Measurements from ENCODE around the gene TET1.
"Not testable (repeated sequence)": the region's sequence is repeated elsewhere in the genome, so short reads cannot be mapped to it uniquely, and the experiment has no call there.

TET1 gene

DNA sequence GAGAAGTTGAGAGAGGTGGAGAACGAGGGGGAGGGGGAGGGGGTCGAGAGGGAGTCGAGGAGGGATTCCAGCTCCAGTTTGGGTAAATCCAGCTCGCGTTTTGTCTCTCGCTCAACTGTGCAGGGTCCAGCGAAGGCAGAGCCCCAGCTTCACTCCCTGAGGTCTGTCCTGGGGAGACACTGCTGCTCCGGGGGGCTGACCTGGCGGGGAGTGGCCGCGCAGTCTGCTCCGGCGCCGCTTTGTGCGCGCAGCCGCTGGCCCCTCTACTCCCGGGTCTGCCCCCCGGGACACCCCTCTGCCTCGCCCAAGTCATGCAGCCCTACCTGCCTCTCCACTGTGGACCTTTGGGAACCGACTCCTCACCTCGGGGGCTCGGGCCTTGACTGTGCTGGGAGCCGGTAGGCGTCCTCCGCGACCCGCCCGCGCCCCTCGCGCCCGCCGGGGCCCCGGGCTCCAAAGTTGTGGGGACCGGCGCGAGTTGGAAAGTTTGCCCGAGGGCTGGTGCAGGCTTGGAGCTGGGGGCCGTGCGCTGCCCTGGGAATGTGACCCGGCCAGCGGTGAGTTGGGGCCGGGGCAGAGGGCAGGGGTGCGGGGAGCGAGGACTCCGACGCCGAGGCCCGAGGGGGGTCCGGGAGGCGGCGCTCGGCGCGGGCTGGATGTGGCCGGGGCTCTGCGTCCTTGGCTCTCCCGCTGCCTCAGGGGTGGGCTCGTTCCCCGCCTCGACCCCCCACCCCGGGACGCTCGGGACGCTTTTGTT is at the start of gene TET1:
Gene TET1, plus strand, starts transcription at position 152 of the 757 bp plus-strand sequence. CDS start 12,002 bp downstream, outside the sequence.
- peak; percentile 11 for DNase-seq

DNA sequence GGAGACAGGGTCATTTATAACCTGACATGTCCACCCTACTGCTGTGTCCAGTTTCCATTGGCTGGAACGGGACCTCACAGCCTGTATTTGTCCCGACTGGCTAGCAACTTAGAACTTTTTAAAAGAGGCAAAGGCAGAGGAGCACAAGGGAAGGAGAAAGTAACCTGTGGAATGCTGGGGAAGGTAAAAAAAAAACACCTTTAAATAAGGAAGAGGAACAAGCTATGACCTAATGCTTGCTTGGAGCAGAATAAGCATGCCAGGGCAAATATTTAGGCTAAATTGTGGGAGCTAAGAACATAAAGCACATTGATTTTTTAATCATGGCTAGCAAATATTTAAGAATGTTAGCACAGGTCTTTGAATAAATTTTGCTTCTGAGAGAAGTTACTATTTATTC is 43.9 kb upstream of the TET1 start:
- not testable (repeated sequence) for DNase-seq

DNA sequence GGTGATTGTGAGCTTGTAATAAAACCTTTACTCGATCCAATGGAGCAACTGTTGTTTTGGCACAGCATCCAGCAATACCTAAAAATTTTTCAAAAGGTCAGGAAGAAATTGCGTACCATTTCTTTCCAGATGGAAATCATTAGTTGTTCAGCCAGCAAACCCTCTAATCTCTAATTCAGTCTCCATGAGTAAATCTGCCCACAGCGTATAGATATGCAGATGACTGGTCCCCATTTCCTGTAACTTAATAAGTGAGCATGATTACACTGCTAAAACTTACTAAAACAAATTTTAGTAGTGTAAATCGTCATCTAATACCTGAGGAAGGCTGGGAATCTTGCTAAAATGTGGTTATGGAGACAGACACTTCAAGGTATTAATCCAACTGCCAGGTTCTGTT is 43.4 kb upstream of the TET1 start:
- no peak for DNase-seq

DNA sequence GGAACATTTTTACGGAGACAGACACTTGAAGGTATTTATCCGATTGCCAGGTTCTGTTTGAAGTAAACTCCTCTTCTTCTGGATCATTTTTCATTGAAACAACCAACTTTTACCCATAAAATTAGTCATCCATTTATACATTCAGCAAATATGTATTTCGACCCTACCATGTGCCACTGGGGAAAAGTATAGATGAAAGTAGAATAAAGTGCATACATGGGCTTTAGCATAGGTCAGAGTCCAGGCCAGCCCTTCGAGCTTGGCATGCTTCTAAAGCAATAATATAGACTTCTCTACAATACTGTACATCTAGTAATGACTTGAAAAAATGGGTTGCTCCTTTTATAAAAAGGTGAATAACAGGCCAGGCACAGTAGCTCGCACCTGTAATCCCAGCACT is 42.9 kb upstream of the TET1 start:
- no peak for DNase-seq

DNA sequence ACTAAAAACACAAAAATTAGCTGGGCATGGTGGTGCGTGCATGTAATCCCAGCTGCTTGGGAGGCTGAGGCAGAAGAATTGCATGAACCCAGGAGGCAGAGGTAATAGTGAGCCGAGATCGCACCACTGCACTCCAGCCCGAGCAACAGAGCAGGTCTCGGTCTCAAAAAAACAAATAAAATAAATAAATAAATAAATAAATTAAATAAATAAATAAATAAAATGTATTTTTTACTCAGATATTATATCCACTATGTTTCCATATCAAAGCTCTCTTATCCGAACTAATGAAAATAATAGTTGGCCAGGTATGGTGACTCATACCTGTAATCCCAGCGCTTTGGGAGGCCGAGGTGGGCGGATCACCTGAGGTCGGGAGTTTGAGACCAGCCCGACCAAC is 41.5 kb upstream of the TET1 start:
- DNase-seq, result not testable (repeated sequence)

DNA sequence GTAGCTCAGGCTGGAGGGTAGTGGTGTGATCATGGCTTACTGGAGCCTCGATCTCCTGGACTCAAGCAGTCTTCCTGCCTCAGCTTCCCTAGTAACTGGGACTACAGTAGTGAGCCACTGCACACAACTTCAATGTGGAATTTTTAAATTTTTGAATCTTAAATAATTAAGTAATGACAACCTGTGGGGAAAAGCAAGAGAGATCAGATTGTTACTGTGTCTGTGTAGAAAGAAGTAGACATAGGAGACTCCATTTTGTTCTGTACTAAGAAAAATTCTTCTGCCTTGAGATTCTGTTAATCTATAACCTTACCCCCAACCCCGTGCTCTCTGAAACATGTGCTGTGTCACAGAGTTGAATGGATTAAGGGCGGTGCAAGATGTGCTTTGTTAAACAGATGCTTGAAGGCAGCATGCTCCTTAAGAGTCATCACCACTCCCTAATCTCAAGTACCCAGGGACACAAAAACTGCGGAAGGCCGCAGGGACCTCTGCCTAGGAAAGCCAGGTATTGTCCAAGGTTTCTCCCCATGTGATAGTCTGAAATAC is 34.6 kb upstream of the TET1 start:
- DNase-seq, result not testable (repeated sequence)

DNA sequence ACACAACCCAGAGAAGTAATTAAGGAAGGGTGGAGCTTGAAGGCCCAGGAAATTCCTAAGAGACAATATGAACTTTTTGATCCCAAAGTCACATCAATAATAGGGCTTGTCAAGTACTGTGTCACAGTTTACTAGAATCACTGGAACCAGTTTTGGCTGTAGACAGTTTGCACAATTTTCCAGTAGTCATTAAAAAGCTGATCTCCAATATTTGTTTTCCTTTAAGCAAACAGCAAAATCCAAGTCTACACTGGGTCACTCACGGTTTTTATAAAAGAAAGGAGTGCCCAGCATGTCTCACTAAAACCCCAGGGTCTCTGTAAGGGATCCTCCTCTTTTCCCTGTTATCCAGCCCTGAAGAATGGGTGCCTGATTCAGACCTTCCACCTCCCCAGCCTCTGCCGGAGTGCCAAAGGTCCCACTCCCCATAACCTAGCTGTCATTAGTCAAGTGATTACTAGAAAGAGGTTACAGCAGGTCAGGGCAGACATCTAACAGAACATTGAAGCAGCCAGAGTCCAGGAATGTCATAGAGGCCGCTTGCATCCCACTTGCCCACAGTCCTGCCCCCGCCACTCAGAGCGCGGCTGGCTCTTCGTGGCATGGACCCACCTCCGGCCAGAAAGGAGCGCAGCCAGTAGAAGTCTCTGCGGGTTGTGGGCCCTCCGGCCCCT is 33.4 kb upstream of the TET1 start:
- no peak for DNase-seq

DNA sequence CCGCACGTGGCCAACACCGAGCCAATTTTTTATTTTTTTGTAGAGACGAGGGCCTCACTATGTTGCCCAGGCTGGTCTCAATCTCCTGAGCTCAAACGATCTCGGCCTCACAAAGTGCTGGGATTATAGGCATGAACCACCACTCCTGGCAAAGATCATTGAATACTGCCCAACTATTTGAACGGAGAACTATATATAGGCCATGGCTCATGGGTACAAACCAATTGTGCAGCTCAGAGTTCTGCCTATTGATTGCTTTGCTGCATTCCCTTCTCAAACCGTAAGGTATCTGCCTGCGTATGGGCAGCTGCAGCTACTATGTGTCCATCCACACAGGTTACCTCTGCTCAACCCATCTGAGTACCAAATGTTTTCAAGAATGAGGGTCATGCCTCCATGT is 23.2 kb upstream of the TET1 start:
- DNase-seq, result no peak

DNA sequence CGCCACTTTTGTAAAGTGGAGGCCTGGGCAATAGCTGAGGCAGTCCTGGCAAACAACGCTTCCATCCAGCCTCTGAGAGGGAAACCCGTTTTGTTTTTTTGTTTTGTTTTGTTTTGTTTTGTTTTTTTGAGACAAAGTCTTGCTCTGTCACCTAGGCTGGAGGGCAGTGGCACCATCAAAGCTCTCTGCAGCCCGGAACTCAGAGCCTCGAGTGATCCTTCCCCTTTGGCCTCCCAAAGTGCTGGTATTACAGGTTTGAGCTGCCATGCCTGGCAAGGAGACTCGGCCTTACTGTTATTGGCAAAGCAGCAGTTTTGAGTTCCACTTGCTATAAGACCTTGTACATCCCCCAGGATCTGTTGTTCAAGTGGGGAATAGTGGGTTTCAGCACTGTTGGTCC is 22.3 kb upstream of the TET1 start:
- no peak for DNase-seq

DNA sequence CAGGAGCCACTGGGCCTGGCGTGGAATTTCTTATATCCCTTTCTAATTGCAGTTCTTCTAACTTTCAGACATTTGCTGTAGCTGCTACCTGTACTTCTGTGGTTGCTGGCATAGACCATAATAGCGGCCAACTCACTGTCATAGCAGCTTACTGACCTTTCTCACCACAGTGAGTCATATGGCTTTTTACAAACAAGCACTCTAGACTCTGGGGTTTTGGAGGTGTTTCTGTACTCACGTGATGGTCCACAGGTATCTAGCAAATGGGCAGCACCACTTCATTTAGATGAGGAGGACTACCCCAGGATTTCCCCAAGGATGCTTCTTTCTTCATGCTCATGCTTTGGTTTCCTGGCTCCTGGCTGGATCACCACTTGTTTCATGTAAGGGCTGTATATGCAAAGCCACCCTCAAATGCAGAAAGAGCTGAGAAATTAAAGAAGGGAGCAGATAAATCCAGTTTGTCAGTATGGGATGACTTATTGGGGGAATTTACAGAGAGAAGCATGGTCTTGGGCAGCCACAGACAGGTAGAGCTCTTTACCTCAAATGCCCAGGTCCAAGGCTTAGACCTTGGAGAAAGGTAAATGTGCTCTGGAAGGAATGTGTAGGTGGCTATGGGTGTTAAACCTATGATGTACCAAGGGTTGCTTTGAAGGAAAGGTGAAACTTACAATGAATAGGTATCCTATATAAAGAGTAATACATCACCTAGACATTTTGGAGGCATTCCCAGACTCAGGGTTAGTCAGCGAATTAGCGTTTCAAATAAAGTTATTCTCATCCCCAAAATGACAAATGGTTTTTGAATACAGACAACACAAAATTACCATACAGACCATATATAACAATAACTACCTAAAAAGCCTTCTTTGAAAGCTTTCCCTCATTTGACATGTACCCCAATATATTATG is 16.9 kb upstream of the TET1 start:
- no peak for DNase-seq

DNA sequence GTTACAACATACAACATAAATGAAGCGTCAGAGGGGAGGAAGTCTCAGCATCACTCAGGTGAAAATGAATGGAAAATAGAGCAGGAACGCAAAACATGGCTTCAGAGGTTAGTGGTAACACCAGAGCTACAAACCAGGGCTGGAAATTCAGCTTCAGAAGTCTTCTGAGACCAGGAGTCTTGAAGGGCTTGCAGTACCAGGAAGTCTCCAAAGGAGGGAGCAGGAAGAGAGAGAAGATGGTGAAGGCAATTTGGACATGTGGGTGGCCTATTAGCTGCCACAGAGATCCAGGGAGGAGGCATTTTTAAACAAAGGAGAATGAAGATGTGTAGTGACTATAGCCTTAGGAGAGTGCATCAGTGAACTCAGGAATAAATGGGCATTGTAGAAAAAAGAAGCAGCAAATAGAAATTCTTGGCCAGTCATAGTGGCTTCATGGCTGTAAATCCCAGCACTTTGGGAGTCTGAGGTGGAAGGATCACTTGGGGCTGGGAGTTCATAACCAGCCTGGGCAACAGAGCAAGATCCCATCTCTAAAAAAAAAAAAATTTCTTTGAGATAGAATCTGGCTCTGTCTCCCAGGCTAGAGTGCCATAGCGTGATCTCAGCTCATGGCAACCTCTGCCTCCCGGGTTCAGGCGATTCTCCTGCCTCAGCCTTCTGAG is 9.3 kb upstream of the TET1 start:
- peak; percentile 32 for DNase-seq

DNA sequence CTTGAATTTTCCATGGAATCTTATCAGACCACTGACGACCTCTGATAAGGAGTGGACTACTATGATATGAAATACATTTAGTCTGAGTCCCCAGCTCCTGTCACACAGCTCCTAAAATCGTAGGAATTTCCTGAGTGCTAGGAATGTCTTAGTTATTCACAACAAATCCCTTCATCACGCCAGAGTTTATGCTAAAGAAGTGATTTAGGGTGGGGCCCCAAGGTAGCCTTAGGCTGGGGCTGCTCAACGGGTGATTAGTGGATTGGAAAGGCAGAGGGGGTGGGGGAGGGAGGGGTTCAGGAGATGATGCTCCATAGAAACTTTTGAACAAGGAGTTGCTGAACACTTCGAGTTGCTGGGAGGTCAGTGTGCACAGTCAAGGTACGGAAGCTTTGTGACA is 7.0 kb upstream of the TET1 start:
- no peak for DNase-seq

DNA sequence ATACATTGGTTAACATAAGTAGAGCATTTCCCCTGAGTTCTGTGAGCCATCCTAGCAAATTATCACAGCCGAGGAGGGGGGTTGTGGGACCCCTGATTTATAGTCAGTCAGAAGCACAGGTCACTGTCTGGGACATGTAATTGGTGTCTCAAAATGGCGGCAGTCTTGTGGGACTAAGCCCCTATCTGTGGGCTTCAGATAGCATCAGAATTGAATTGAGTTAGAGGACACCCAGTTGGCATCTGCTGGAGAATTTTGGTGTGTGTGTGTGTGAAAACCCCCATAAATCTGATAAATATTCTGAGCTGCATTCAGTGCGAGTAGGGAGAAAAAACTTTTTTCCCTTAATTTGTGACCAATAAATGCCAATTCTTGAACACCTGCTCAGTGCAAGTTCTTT is 6.5 kb upstream of the TET1 start:
- no peak for DNase-seq

DNA sequence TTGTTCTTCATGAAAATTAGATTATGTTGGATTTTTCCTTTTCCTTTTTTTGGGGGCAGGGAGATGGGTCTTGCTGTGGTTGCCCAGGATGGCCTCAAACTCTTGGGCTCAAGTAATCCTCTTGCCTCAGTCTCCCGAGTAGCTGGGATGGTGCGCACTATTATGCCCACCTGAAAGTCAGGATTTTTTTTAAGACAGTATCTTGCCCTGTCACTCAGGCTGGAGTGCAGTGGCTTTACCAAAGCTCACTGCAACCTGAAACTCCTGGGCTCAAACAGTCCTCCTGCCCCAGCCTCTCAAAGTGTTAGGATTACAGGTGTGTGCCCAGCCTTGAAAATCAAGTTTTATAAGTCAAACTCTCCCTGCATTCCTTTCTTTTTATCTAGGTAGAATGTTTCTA is 1.7 kb upstream of the TET1 start:
- DNase-seq, result no peak

DNA sequence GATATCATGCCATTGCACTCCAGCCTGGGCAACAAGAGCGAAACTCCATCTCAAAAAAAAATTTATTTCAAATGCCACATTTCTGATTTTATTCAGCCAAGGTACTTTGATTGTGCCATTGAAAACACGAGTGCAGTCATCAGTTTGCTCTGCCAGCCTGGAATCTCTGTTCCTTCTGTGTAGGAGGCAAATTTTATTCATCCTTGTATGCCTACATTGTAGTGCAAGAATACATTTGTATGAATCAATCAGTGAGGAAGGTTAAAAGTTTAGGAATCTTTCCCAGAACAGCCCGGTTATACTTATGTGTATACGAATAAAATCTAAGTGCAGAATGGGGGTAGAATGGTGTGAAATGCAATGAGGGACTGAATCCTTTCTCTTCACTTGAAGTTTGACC is 886 bp upstream of the TET1 start:
- DNase-seq, result no peak

DNA sequence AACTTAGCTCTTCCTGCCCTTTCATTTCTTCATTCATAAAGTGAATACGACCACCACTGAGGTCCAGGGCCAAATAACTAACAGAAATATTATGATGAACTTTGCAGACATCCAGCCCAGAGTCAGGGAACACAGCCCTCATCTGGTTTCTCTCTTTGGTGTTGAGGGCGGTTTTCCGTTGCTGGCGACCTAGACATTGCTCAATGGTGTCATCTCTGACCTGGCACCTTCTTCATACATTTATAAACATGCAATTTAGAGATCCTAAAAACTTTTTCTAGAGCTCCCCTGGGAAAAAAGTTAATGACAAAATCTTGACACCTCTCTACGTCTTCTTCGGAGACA is 324 bp upstream of the TET1 start:
- peak; percentile 4 for DNase-seq

DNA sequence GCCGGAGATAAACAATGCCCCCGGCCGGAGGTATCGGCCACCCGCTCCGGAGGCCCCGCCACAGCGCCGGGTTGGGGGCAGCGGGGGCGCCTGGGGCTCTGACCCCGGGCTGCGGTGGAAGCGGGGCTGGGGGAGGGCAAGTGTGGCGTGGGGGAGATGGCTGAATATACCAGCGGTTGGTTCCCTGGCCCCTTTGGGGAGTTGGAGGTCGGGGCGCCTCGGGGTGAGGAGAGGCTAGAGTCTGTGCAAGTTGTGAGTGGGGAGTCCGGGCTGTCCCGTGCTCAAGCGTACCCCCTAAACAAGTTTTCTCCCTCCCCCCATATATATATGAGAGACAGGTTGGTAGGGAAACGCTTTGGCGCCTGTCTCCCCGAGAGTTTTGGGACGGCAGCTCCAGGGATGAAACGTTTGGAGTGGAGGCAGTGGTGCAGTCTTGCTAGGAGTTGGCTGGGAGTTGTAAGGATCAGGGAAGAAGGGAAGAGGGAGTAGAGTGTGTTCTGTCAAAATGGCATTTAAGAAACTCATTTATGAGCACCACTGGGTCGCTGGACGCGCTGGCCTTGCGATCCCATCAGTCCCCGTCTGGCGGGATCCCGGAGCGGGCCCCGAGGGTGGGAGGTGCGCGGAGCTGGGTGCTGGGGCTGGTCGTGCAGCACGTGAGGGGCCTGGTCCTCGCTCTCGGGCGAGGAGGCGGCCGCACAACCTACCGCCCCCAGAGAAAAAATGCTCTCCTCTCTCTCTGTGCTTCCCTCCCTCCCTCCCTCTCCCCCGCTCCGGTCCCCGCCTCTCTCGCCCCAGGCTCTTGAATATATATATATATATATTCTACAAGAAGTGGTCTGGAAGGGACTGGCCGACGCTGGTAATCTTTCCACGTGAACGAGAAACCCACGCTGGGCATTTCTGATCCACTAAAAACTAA is 1.1 kb downstream of the TET1 start:
- no peak for DNase-seq

DNA sequence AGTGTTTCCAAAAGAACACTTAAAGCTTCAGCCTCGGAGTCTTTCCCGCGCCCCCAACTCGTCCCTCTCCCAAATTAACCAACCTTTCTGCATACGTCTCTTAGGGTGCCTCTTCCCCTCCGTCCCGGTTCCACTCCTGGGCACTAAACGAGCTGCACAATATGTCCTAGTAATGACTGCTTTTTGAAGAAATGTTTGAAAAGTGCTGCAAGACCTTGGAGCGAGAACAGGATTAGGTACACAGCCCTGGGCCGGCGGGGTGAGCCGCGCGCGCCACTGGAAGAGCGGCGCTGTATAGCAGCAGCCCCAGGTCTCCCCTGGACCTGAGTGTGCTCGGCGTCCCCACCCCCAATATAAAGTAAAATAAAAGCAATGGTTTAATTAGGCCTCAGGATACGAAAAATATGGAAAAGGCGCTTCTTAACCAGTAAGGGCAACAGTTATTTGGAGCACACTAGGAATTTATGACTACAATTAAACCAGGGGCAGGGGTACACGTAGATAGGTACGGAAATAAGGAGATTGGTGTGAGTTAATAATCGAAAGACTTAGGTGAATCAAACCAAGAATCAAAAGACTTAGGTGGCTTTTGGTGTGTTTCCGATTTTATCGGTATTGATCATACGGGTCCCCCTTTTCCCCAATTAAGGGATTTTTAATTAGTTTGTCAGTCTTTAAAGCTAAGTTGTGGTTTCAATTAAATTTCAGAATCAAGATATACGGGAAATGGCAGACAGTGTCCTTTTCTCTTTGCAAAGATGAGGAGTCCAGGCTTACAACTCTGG is 1.9 kb downstream of the TET1 start:
- DNase-seq, result no peak

DNA sequence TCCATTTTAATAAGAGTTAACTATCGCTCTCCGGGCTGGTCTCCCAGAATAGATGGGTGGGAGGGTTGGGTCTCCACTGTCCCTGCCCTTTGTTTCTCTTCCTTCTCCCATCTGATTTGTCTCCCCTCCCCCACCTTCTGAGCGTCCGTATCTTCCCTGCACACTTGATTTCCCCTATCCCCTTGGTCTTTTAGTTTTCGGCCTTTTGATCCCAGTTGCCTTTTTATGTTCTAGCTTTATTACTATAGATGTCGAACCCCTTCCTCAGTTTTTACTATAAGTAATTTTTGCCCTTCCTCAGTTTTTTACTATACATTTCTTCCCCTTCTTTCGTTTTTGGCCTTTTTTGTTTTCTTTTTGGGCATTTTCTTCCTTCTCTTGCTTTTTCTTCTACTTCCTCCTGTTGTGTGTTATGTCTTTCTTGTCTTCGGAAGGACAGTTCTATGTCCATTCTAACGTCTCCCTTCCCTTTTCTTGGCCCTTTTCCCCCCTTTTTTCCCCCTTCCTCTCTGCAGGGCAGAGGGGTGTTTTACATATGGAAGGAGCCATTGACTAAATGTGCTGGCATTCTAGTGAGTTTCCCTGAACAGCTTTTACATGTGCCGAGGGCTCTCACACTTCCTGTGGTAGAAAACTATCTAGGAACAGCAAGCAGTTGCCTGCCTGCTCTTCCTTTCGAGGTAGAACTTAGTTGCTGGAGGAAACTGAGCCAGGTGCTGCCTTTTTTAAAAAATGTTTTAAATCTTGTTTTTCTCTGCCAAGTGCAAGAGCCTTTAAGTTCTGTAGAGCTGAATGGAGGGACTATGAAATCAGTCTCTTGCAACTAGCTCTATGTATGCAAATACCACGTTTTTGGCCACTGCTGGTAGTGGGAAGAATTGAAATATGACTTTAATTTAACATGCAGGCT is 2.8 kb downstream of the TET1 start:
- DNase-seq, result no peak

DNA sequence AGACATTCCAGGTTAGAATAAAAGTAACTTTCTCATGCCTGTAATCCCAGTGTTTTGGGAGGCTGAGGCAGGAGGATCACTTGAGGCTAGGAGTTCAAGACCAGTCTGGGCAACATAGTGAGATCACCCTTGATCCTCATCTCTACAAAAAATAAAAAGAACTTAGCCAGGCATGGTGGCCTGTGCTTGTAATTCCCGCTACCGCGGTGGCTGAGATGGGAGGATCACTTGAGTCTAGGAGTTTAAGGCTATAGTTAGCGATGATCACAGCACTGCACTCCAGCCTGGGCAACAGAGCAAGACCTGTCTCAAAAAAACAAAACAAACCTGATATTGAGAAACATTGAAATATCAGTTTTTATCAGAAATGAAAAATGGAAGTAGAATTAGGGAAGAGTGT is 4.6 kb downstream of the TET1 start:
- DNase-seq, result no peak
